AG10803 (cell line): ENCODE results near the gene KLF13.

Source experiments
- DNase-seq: peaks from one replicate; pipeline ENCODE4 v3.0.0; 2010; ENCODE audit warnings: low read depth
- H3K4me3 ChIP-seq: 2 replicates; pipeline ENCODE4 v1.5.1; 2011; ENCODE audit warnings: mild to moderate bottlenecking, low read length, control low read depth
- CTCF ChIP-seq: conservative IDR thresholded peaks from 2 replicates; pipeline ENCODE4 v1.5.1; 2011; ENCODE audit warnings: mild to moderate bottlenecking, low read length, control low read depth, inconsistent platforms

The KLF13 gene

GRCh38 chr15:31393444-31394091, 66.9 kb downstream of the KLF13 start:
- no peak for DNase-seq
- no peak for TF ChIP-seq CTCF
- no peak overlapping the region for H3K4me3 ChIP-seq

- DNase-seq: peak; percentile 73
- H3K4me3 ChIP-seq: peak overlapping the region; percentile 9
- no peak for TF ChIP-seq CTCF
These were observed 70.4 kb downstream of the KLF13 start for GRCh38 chr15:31396881-31397560.

GRCh38 chr15:31397851-31398661, 71.4 kb downstream of the KLF13 start:
- no peak for DNase-seq
- TF ChIP-seq CTCF: no peak
- no peak overlapping the region for H3K4me3 ChIP-seq

- no peak for DNase-seq
- TF ChIP-seq CTCF: 0 out of 2 replicates have a peak, but pooled peaks have one; percentile 0
- H3K4me3 ChIP-seq: no peak overlapping the region
These were observed 72.2 kb downstream of the KLF13 start for GRCh38 chr15:31398677-31399301.

- no peak for TF ChIP-seq CTCF
- no peak for DNase-seq
- no peak overlapping the region for H3K4me3 ChIP-seq
These were observed 73.0 kb downstream of the KLF13 start for GRCh38 chr15:31399544-31400171.

GRCh38 chr15:31400222-31400927, 73.7 kb downstream of the KLF13 start:
- no peak for TF ChIP-seq CTCF
- DNase-seq: no peak
- H3K4me3 ChIP-seq: no peak overlapping the region
